GM23248 (cell line): Measurements from ENCODE around the gene RNASE7.

Source experiments
- EZH2 ChIP-seq: fragments of 200-600 bp; sonication (generic); IDR thresholded peaks from 2 replicates; pipeline ENCODE4 v1.6.1; 2018; ENCODE audit warnings: antibody characterized with exemption, mild to moderate bottlenecking; ENCODE audit not compliant: insufficient read depth, poor library complexity, severe bottlenecking
- EZH2phosphoT487 ChIP-seq: fragments of 200-600 bp; sonication (generic); IDR thresholded peaks from 2 replicates; pipeline ENCODE4 v1.6.1; 2018; ENCODE audit warnings: antibody characterized with exemption, moderate library complexity, mild to moderate bottlenecking, low read depth; ENCODE audit not compliant: insufficient read depth

- TF ChIP-seq EZH2phosphoT487 (no peak), EZH2 (peak; percentile 33)
These were observed 16.5 kb upstream of the RNASE7 start for GRCh38 chr14:21025371-21026273.
